BJ (cell line): Measurements from ENCODE around the gene PBX1. TPM values are rescaled to one million over a fixed set of nuclear protein-coding genes. Genes with fewer than 3 reads are reported as not detected.
"Not testable (repeated sequence)": the region's sequence is repeated elsewhere in the genome, so short reads cannot be mapped to it uniquely, and the experiment has no call there.

Experiments used
- CTCF ChIA-PET: fragments of 350-600 bp; formaldehyde crosslinking; extraction: SDS; loops from one replicate; lab custom pipeline; 2021; ENCODE audit warnings: antibody characterized with exemption, inconsistent platforms; lab: Yijun Ruan, JAX
- POLR2A ChIA-PET: fragments of 300-600 bp; sonication (Branson Sonifier 250); formaldehyde crosslinking; extraction: SDS; loops from one replicate; lab custom pipeline; 2021; ENCODE audit warnings: antibody characterized with exemption; lab: Charles Lee
- DNase-seq: peaks from one replicate; pipeline ENCODE4 v3.0.0-alpha.2; 2011; ENCODE audit warnings: low read depth
- H3K27me3 ChIP-seq: 2 replicates; pipeline ENCODE4 v1.6.0; 2011; ENCODE audit warnings: low read length; ENCODE audit not compliant: control insufficient read depth, insufficient read depth
- H3K36me3 ChIP-seq: 2 replicates; pipeline ENCODE4 v1.5.1; 2011; ENCODE audit warnings: low read length; ENCODE audit not compliant: control insufficient read depth, insufficient read depth
- H3K4me3 ChIP-seq: 2 replicates; pipeline ENCODE4 v1.5.1; 2011; ENCODE audit warnings: low read depth, mild to moderate bottlenecking, control low read depth, low read length
- CTCF ChIP-seq: IDR thresholded peaks from 2 replicates; pipeline ENCODE4 v1.5.1; 2011; ENCODE audit warnings: low read depth, mild to moderate bottlenecking, control low read depth, inconsistent platforms, low read length, moderate library complexity; ENCODE audit not compliant: insufficient read depth
- polyA plus RNA-seq: library from polyadenylated mRNA; depleted of rRNA; stranded (reverse); fragments of >200 nt; gene quantifications from 2 replicates; pipeline ENCODE4 v1.2.3, GENCODE V29; 2011

The PBX1 gene
- polyA plus RNA-seq, 1 experiment: 46.1 TPM

- TF ChIP-seq CTCF: no peak
- ChIA-PET CTCF (no interaction called here), POLR2A (no interaction called here)
- no peaks in the 10 kb centered on the region for H3K27me3 ChIP-seq
- DNase-seq: no peak
- H3K4me3 ChIP-seq: no peak overlapping the region
- H3K36me3 ChIP-seq: no peaks in the 10 kb centered on the region
These were observed 91.5 kb downstream of the PBX1 start for GRCh38 chr1:164650531-164650930.

- POLR2A ChIA-PET: no interaction called here
- no peak for DNase-seq
These were observed 92.5 kb downstream of the PBX1 start for GRCh38 chr1:164651351-164651951.

GRCh38 chr1:164652969-164653368 is 94.0 kb downstream of the PBX1 start:
- POLR2A ChIA-PET: interaction anchor here (0.6 kb wide), 1 partner anchor 12 kb away, joined by 3 read pairs; no protein-coding TSS in a partner anchor
- H3K4me3 ChIP-seq, DNase-seq, H3K36me3 ChIP-seq, H3K27me3 ChIP-seq, CTCF ChIA-PET: not testable (repeated sequence)

More at GRCh38 chr1:164651351-164651951, 92.5 kb downstream of the PBX1 start:
- no peaks in the 10 kb centered on the region for H3K36me3 ChIP-seq
- H3K27me3 ChIP-seq: no peaks in the 10 kb centered on the region
- no peak overlapping the region for H3K4me3 ChIP-seq
- no peak for TF ChIP-seq CTCF
- CTCF ChIA-PET: no interaction called here

GRCh38 chr1:164653705-164654104 is 94.7 kb downstream of the PBX1 start:
- no peak for TF ChIP-seq CTCF
- Histone ChIP-seq H3K27me3 (no peaks in the 10 kb centered on the region), H3K36me3 (no peaks in the 10 kb centered on the region), H3K4me3 (no peak overlapping the region)
- no peak for DNase-seq
- POLR2A ChIA-PET: no interaction called here
- CTCF ChIA-PET: no interaction called here

GRCh38 chr1:164654200-164654599 is 95.2 kb downstream of the PBX1 start:
- no peak for TF ChIP-seq CTCF
- DNase-seq: no peak
- Histone ChIP-seq H3K4me3 (no peak overlapping the region), H3K36me3 (no peaks in the 10 kb centered on the region), H3K27me3 (no peaks in the 10 kb centered on the region)
- POLR2A ChIA-PET: no interaction called here
- CTCF ChIA-PET: no interaction called here

GRCh38 chr1:164658864-164659263 is 99.9 kb downstream of the PBX1 start:
- no peak overlapping the region for H3K4me3 ChIP-seq
- ChIA-PET POLR2A (no interaction called here), CTCF (interaction anchor here (1.4 kb wide), 2 partner anchors 10 to 19 kb away, joined by 3 to 4 read pairs; no protein-coding TSS in a partner anchor)
- TF ChIP-seq CTCF: no peak
- no peaks in the 10 kb centered on the region for H3K36me3 ChIP-seq
- no peak for DNase-seq
- H3K27me3 ChIP-seq: no peaks in the 10 kb centered on the region
